ENCODE results near the gene RNF167.
A peak's percentile ranks its signal among the peaks of the same experiment; 100 is the strongest.

Gene RNF167

DNA sequence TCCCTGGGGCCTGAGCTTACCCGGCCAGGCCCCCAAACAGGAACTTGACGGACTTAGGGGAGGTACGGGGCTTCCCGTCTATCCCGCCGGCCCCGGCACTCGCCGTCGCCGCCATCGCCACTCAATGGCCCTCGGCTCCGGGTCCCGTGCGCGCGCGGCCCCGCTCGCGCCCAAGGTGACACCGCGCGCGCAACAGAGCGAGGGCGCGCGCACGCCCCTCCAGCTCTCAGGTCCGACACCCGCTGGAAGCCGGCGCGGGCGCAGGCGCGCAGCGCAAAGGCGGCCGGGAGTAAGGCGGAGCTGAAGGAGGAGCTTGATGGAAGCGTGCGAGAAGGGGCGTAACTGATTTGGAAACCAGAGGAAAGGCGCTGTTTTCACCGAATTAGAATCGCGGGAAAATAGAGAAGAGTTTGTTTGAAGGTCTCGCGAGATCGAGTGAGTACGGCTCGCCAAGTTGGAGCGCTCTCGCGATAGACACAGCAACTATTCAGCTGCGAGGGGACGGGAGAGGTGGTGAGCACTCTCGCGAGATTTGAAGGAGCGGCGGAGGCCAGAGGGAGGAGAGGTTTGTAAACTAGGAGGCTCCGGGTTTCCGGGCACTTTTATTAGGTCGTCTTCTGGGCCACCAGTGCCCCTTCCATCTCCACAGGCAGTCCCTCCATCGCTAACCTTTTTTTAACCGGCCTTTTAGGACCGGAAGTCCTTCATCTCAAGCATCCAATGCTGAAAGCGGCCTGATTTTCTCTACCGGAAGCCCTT is at the start of gene RNF167, which contains the start of gene SLC25A11:
TSS of gene RNF167 (plus strand) at position 473 of the 759 bp plus-strand sequence. CDS start 642 bp downstream, outside the sequence.
TSS of gene SLC25A11 (minus strand) at position 251 of the 759 bp plus-strand sequence. CDS start at position 115, 136 bp downstream.
- H3K36me3 ChIP-seq (ENCODE audit: insufficient read depth, low read length) = peaks cover 47% of the 10 kb centered on the region
- H3K27me3 ChIP-seq (ENCODE audit: insufficient read depth, low read length) = no peaks in the 10 kb centered on the region
- H3K4me1 ChIP-seq (ENCODE audit: insufficient read depth, low read length) = peaks cover 20% of the 10 kb centered on the region
- peak within 1 kb of the TSS; percentile 53 for H2AFZ ChIP-seq (ENCODE audit: low read depth, low read length)
- peak within 1 kb of the TSS; percentile 72 for H3K4me3 ChIP-seq (ENCODE audit: low read length)
- no peaks in the 10 kb centered on the region for H3K9me3 ChIP-seq (ENCODE audit: low read length)

DNA sequence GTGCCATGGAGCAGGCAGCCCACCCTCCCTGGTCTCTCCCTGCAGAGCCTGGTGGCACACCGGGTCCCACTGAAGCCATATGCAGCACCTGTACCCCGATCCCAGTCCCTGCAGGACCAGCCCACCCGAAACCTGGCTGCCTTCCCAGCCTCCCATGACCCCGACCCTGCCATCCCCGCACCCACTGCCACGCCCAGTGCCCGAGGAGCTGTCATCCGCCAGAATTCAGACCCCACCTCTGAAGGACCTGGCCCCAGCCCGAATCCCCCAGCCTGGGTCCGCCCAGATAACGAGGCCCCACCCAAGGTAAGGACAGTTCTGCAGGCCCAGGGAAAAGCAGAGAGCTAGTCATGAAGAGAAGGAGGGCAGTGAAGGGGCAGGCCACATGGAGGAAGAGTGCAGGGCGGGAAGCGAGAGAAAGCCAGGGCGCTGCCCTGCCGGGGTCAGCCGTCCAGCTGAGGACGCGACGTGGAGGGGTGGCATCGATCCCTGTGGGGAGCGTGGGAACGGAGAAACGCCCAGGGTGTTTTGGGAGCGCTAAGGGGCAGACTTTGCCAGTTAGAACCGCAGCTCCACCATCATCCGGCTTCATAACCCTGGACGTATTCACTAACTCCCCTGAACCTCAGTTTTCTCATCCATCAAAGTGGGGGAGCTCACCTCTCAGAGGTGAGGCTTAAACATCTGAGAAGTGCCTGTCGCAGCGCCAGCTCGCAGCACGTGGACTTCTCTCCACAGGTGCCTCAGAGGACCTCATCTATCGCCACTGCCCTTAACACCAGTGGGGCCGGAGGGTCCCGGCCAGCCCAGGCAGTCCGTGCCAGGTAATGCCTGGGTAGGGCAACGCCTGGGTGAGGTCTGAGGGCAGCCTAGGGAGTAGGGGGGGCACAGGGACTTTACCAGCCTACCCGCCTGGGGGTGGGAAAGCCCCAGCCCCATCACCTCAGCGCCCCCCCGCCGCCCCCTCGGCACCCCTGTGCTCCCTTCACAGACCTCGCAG is 48.4 kb upstream of the RNF167 start:
- Histone ChIP-seq H3K4me1 (ENCODE audit: insufficient read depth, low read length) (no peaks in the 10 kb centered on the region), H2AFZ (ENCODE audit: low read depth, low read length) (no peak overlapping the region), H3K36me3 (ENCODE audit: insufficient read depth, low read length) (peaks cover 67% of the 10 kb centered on the region), H3K4me3 (ENCODE audit: low read length) (no peak overlapping the region), H3K9me3 (ENCODE audit: low read length) (no peaks in the 10 kb centered on the region), H3K27me3 (ENCODE audit: insufficient read depth, low read length) (no peaks in the 10 kb centered on the region)

DNA sequence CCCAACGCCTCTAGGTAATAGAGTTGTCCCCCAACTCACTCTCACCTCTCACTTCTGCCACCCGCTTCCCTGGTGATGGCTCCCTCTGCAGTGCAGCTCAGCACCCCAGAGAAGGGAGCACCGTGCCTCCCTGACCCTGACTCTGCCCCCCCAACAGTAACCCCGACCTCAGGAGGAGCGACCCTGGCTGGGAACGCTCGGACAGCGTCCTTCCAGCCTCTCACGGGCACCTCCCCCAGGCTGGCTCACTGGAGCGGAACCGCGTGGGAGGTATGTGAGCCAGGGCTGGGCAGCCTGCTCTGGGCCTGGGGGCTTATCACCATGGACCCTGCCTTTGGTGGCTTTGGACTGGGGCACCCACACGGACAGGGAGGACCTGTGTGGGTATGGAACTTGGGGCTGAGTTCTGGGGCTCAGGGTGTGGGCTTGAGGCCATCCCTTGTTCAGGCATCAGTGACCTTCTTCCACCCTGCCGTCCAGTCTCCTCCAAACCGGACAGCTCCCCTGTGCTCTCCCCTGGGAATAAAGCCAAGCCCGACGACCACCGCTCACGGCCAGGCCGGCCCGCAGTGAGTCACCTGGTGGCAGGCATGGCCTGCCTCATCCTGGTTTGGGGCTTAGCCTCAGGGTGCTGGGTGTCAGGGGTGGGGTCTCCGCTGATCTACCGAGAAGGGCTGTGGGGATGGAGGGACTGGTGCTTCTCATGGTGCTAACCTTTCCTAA is 47.4 kb upstream of the RNF167 start:
- no peak overlapping the region for H2AFZ ChIP-seq (ENCODE audit: low read depth, low read length)
- no peaks in the 10 kb centered on the region for H3K4me1 ChIP-seq (ENCODE audit: insufficient read depth, low read length)
- H3K9me3 ChIP-seq (ENCODE audit: low read length) = no peaks in the 10 kb centered on the region
- peaks cover 65% of the 10 kb centered on the region for H3K36me3 ChIP-seq (ENCODE audit: insufficient read depth, low read length)
- no peak overlapping the region for H3K4me3 ChIP-seq (ENCODE audit: low read length)
- no peaks in the 10 kb centered on the region for H3K27me3 ChIP-seq (ENCODE audit: insufficient read depth, low read length)

DNA sequence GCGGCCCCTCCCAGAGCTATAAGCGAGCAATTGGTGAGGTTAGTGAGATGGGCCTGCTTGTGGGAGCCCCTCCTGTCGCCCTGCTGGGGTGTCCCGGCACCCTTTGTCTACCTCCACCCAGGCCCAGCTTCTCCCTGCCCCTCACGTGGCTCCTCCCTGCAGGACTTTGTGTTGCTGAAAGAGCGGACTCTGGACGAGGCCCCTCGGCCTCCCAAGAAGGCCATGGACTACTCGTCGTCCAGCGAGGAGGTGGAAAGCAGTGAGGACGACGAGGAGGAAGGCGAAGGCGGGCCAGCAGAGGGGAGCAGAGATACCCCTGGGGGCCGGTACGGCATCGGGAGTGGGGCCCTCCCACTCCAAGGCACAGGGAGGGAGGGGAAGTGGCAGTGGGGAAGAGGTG is 46.8 kb upstream of the RNF167 start:
- no peak overlapping the region for H2AFZ ChIP-seq (ENCODE audit: low read depth, low read length)
- H3K4me3 ChIP-seq (ENCODE audit: low read length) = no peak overlapping the region
- no peaks in the 10 kb centered on the region for H3K4me1 ChIP-seq (ENCODE audit: insufficient read depth, low read length)
- peaks cover 65% of the 10 kb centered on the region for H3K36me3 ChIP-seq (ENCODE audit: insufficient read depth, low read length)
- no peaks in the 10 kb centered on the region for H3K27me3 ChIP-seq (ENCODE audit: insufficient read depth, low read length)
- no peaks in the 10 kb centered on the region for H3K9me3 ChIP-seq (ENCODE audit: low read length)

DNA sequence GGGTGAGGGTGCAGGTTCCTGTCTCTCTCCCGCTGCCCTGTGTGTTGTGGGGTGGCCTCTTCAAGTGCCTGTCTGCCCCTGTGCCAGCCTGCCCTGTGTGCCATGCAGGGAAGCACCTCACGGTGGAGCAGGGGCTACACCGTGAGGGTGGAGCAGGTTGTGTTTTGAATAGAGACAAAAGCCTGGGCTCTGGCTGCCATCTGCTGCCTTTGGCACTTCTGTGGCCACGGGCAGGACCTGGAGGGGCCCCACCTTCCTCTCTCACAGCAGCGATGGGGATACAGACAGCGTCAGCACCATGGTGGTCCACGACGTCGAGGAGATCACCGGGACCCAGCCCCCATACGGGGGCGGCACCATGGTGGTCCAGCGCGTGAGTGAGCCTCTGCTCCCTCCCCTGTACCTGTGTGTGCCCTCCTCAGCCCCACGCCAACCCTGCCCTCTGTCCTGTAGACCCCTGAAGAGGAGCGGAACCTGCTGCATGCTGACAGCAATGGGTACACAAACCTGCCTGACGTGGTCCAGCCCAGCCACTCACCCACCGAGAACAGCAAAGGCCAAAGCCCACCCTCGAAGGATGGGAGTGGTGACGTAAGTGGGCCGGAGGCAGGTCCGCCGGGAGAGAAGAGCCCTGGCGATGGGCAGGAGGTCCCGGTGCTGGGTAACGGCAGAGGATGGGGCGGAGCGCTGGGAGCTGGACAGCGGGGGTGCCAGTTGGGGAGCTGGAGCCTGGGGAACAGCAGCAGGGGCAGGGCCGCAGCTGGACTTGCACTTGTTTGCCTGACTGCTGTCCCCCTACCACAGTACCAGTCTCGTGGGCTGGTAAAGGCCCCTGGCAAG is 46.1 kb upstream of the RNF167 start:
- no peaks in the 10 kb centered on the region for H3K27me3 ChIP-seq (ENCODE audit: insufficient read depth, low read length)
- peaks cover 66% of the 10 kb centered on the region for H3K36me3 ChIP-seq (ENCODE audit: insufficient read depth, low read length)
- H2AFZ ChIP-seq (ENCODE audit: low read depth, low read length) = no peak overlapping the region
- no peaks in the 10 kb centered on the region for H3K9me3 ChIP-seq (ENCODE audit: low read length)
- H3K4me1 ChIP-seq (ENCODE audit: insufficient read depth, low read length) = no peaks in the 10 kb centered on the region
- no peak overlapping the region for H3K4me3 ChIP-seq (ENCODE audit: low read length)

DNA sequence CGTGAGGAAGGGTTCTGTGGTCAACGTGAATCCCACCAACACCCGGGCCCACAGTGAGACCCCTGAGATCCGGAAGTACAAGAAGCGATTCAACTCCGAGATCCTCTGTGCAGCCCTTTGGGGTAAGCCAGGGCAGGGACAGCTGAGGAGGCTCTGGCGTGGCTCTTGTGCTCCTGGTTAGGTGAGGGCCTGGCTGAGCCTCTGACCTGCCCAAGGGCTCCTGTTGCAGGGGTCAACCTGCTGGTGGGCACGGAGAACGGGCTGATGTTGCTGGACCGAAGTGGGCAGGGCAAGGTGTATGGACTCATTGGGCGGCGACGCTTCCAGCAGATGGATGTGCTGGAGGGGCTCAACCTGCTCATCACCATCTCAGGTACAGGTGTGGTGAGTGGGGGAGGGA is 44.9 kb upstream of the RNF167 start:
- H3K27me3 ChIP-seq (ENCODE audit: insufficient read depth, low read length) = no peaks in the 10 kb centered on the region
- H2AFZ ChIP-seq (ENCODE audit: low read depth, low read length) = no peak overlapping the region
- H3K9me3 ChIP-seq (ENCODE audit: low read length) = peaks cover 7% of the 10 kb centered on the region
- peaks cover 67% of the 10 kb centered on the region for H3K36me3 ChIP-seq (ENCODE audit: insufficient read depth, low read length)
- no peak overlapping the region for H3K4me3 ChIP-seq (ENCODE audit: low read length)
- H3K4me1 ChIP-seq (ENCODE audit: insufficient read depth, low read length) = no peaks in the 10 kb centered on the region

DNA sequence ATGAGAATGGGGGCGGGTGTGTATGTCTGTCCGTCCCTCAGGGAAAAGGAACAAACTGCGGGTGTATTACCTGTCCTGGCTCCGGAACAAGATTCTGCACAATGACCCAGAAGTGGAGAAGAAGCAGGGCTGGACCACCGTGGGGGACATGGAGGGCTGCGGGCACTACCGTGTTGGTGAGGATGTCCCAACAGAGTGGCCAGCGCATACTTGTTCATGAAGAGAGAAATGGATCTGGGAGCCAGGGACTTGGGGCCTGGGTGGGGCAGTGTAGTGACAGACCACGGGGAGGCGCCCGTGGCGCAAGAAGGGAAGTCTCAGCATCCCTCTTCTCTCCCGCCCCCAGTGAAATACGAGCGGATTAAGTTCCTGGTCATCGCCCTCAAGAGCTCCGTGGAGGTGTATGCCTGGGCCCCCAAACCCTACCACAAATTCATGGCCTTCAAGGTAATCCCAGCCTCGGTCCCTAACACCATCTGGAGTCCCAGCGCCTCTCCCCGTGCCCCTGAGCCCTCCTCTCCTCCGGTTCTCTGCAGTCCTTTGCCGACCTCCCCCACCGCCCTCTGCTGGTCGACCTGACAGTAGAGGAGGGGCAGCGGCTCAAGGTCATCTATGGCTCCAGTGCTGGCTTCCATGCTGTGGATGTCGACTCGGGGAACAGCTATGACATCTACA is 44.3 kb upstream of the RNF167 start:
- no peak overlapping the region for H2AFZ ChIP-seq (ENCODE audit: low read depth, low read length)
- H3K4me3 ChIP-seq (ENCODE audit: low read length) = no peak overlapping the region
- no peaks in the 10 kb centered on the region for H3K27me3 ChIP-seq (ENCODE audit: insufficient read depth, low read length)
- H3K4me1 ChIP-seq (ENCODE audit: insufficient read depth, low read length) = no peaks in the 10 kb centered on the region
- H3K9me3 ChIP-seq (ENCODE audit: low read length) = peaks cover 10% of the 10 kb centered on the region
- peaks cover 60% of the 10 kb centered on the region for H3K36me3 ChIP-seq (ENCODE audit: insufficient read depth, low read length)

DNA sequence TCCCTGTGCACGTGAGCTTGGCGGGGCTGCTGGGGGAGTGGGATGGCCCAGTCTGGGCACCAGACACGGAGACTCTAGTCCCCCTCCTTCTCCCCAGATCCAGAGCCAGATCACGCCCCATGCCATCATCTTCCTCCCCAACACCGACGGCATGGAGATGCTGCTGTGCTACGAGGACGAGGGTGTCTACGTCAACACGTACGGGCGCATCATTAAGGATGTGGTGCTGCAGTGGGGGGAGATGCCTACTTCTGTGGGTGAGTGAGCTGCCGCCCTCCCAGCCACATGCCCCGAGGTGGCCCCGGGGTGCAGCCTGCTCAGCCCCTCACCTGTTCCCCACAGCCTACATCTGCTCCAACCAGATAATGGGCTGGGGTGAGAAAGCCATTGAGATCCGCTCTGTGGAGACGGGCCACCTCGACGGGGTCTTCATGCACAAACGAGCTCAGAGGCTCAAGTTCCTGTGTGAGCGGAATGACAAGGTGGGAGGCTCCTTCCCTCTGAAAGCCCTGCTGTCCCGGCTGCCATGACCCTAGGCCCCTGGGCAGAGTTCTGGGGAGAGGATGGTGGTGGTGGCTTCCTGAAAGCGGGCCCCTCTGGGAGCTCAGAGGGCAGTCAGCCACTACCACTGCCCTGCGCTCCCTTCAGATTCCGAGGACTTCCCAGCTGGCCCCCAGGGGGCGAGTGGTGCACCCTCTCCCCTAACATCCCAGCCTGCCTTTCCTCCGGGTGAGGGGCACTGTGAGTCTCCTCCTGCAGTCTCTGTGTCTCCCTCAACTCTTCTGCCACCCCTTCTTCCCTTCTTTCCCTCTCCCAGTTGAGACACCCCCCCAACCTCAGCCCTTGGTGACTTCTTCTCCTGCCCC is 43.5 kb upstream of the RNF167 start:
- Histone ChIP-seq H2AFZ (ENCODE audit: low read depth, low read length) (no peak overlapping the region), H3K36me3 (ENCODE audit: insufficient read depth, low read length) (peaks cover 54% of the 10 kb centered on the region), H3K4me1 (ENCODE audit: insufficient read depth, low read length) (no peaks in the 10 kb centered on the region), H3K27me3 (ENCODE audit: insufficient read depth, low read length) (no peaks in the 10 kb centered on the region), H3K9me3 (ENCODE audit: low read length) (peaks cover 15% of the 10 kb centered on the region), H3K4me3 (ENCODE audit: low read length) (no peak overlapping the region)

DNA sequence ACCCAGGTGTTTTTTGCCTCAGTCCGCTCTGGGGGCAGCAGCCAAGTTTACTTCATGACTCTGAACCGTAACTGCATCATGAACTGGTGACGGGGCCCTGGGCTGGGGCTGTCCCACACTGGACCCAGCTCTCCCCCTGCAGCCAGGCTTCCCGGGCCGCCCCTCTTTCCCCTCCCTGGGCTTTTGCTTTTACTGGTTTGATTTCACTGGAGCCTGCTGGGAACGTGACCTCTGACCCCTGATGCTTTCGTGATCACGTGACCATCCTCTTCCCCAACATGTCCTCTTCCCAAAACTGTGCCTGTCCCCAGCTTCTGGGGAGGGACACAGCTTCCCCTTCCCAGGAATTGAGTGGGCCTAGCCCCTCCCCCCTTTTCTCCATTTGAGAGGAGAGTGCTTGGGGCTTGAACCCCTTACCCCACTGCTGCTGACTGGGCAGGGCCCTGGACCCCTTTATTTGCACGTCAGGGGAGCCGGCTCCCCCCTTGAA is 42.8 kb upstream of the RNF167 start:
- Histone ChIP-seq H3K9me3 (ENCODE audit: low read length) (peaks cover 15% of the 10 kb centered on the region), H3K4me1 (ENCODE audit: insufficient read depth, low read length) (no peaks in the 10 kb centered on the region), H3K4me3 (ENCODE audit: low read length) (no peak overlapping the region), H3K27me3 (ENCODE audit: insufficient read depth, low read length) (no peaks in the 10 kb centered on the region), H3K36me3 (ENCODE audit: insufficient read depth, low read length) (peaks cover 52% of the 10 kb centered on the region), H2AFZ (ENCODE audit: low read depth, low read length) (no peak overlapping the region)

DNA sequence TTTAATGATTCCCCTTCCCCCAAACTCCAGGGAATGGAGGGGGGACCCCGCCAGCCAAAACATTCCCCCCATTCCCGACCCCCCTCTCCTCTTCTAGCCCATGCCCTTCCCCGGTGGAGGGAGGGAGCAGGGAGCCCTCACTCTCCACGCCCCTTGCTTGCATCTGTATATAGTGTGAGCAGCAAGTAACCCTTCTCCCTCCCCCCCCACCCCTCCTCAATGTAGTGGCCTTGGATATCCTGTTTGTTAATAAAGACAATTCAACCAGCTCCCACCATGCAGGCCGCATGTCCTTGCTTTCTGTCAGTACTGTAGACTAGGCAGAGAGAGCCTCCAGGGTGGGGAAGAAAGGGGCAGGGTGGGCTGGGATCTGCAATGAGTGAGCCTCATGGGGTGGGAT is 42.3 kb upstream of the RNF167 start:
- Histone ChIP-seq H3K9me3 (ENCODE audit: low read length) (peaks cover 15% of the 10 kb centered on the region), H3K27me3 (ENCODE audit: insufficient read depth, low read length) (no peaks in the 10 kb centered on the region), H2AFZ (ENCODE audit: low read depth, low read length) (no peak overlapping the region), H3K4me1 (ENCODE audit: insufficient read depth, low read length) (no peaks in the 10 kb centered on the region), H3K4me3 (ENCODE audit: low read length) (no peak overlapping the region), H3K36me3 (ENCODE audit: insufficient read depth, low read length) (peaks cover 49% of the 10 kb centered on the region)

DNA sequence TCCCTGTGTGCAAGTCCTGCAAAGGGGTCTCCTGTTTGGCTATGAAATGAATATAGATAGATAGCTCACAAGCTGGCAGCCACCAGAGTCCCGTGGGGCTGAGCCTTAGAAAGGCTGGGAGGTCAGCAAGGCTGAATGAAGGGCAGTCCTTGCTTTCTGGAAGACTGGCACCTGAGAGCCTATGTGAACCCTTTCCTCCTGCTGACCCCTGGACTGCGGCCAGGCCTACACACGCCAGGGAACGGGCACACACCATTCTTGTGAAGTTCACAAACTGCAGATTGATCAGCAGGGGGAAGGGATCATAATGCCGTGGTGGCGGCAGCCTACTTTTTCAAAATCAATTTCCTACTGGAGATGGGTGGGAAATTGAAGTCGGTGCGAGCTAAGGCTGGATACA is 41.7 kb upstream of the RNF167 start:
- Histone ChIP-seq H2AFZ (ENCODE audit: low read depth, low read length) (no peak overlapping the region), H3K9me3 (ENCODE audit: low read length) (peaks cover 15% of the 10 kb centered on the region), H3K36me3 (ENCODE audit: insufficient read depth, low read length) (peaks cover 44% of the 10 kb centered on the region), H3K27me3 (ENCODE audit: insufficient read depth, low read length) (no peaks in the 10 kb centered on the region), H3K4me1 (ENCODE audit: insufficient read depth, low read length) (no peaks in the 10 kb centered on the region), H3K4me3 (ENCODE audit: low read length) (no peak overlapping the region)

Data from neuron (in vitro differentiated cells).